HepG2 (cell line): ENCODE results near the gene PYDC2. TPM values are rescaled to one million over a fixed set of nuclear protein-coding genes. Genes with fewer than 3 reads are reported as not detected.

Experiments used
- ATAC-seq: fragments of 200-7000 bp; cut with Tn5 transposase; 3 replicates; pipeline ENCODE4 v1.9.1; 2020; ENCODE audit warnings: mild to moderate bottlenecking, moderate library complexity
- BruUV-seq: library from RNA; stranded (reverse); fragments of 400-500 nt; replicated peaks from 2 replicates; lab custom pipeline; 2021; lab: Mats Ljungman, UMichigan
- CTCF ChIA-PET: fragments of 300-600 bp; formaldehyde crosslinking; extraction: SDS; loops from one replicate; lab custom pipeline; 2021; ENCODE audit warnings: low total read pairs, inconsistent platforms, low intra/inter-chr PET ratio; lab: Yijun Ruan, JAX
- POLR2A ChIA-PET: fragments of 350-600 bp; sonication (Branson Sonifier 250); formaldehyde crosslinking; loops from one replicate; lab custom pipeline; 2020; ENCODE audit warnings: antibody characterized with exemption, inconsistent platforms; lab: Yijun Ruan, JAX
- DNase-seq: peaks from one replicate; pipeline ENCODE4 v3.0.0-alpha.2; 2015; ENCODE audit warnings: low spot score
- FAIRE-seq: peaks from 3 replicates; lab custom pipeline; 2011; peaks lifted over from hg19 to GRCh38; lab: Jason Lieb, UNC
- H2AFZ ChIP-seq: one replicate; pipeline ENCODE4 v1.6.1; 2011; ENCODE audit warnings: low read length, inconsistent platforms
- H3K27ac ChIP-seq: fragments of 300-600 bp; 3 replicates; pipeline ENCODE4 v1.8.0; 2011; ENCODE audit warnings: mixed run types, mild to moderate bottlenecking, mixed read lengths, low read length, inconsistent platforms; ENCODE audit not compliant: insufficient read depth; ENCODE audit errors: extremely low read length
- H3K27me3 ChIP-seq, 2 experiments: fragments of 200-600 bp in 1 of 2; 2 replicates in 1 of 2; 3 replicates in 1 of 2; pipeline versions ENCODE4 v1.6.0 to v1.8.0; 2011; ENCODE audit warnings: low read length in 2 of 2, mild to moderate bottlenecking in 2 of 2, moderate library complexity in 2 of 2, inconsistent platforms in 1 of 2; ENCODE audit not compliant: insufficient read depth in 2 of 2, control insufficient read depth in 1 of 2
- H3K36me3 ChIP-seq, 2 experiments: fragments of 200-600 bp in 1 of 2; replicated peaks in 1 of 2; 2 replicates in 1 of 2; 3 replicates in 1 of 2; pipeline versions ENCODE4 v1.5.1 to v1.8.0; 2011; ENCODE audit warnings: low read length in 2 of 2, inconsistent platforms in 1 of 2; ENCODE audit not compliant: insufficient read depth in 2 of 2, control insufficient read depth in 1 of 2
- H3K4me1 ChIP-seq: 2 replicates; pipeline ENCODE4 v1.5.1; 2012; ENCODE audit warnings: low read length, inconsistent platforms; ENCODE audit not compliant: insufficient read depth
- H3K4me2 ChIP-seq: 2 replicates; pipeline ENCODE4 v1.6.0; 2011; ENCODE audit warnings: low read depth, low read length, inconsistent platforms
- H3K4me3 ChIP-seq, 3 experiments: fragments of 200-600 bp in 1 of 3; sonication (generic), shearing (Covaris generic) in 1 of 3; replicated peaks in 1 of 3; 2 replicates each; pipeline ENCODE4 v1.5.1; 2011 to 2016; ENCODE audit warnings: low read length in 3 of 3, inconsistent platforms in 2 of 3, low read depth in 2 of 3, mild to moderate bottlenecking in 2 of 3, control low read depth in 1 of 3, mixed read lengths in 1 of 3; ENCODE audit not compliant: insufficient read depth in 1 of 3
- H3K79me2 ChIP-seq: one replicate; pipeline ENCODE4 v1.6.1; 2011; ENCODE audit warnings: low read length, inconsistent platforms; ENCODE audit not compliant: insufficient read depth
- H3K9ac ChIP-seq: 2 replicates; pipeline ENCODE4 v1.6.0; 2011; ENCODE audit warnings: mild to moderate bottlenecking, low read depth, low read length, inconsistent platforms; ENCODE audit not compliant: insufficient read depth
- H3K9me3 ChIP-seq: 2 replicates; pipeline ENCODE4 v1.5.1; 2012; ENCODE audit warnings: mild to moderate bottlenecking, low read length
- H4K20me1 ChIP-seq: 2 replicates; pipeline ENCODE4 v1.6.0; 2011; ENCODE audit warnings: inconsistent platforms, mild to moderate bottlenecking, low read length, moderate library complexity; ENCODE audit not compliant: insufficient read depth
- ATF3 ChIP-seq: sonication (generic); formaldehyde crosslinking; IDR thresholded peaks from 2 replicates; pipeline ENCODE4 v1.4.0; 2020; ENCODE audit warnings: missing genetic modification reagents
- DRAP1 ChIP-seq: IDR thresholded peaks from 2 replicates; pipeline ENCODE4 v1.6.1; 2016; ENCODE audit warnings: missing genetic modification reagents, missing compliant biosample characterization
- FUBP1 ChIP-seq: sonication (generic); formaldehyde crosslinking; IDR thresholded peaks from 2 replicates; pipeline ENCODE4 v1.5.1; 2020; ENCODE audit warnings: missing genetic modification reagents, mild to moderate bottlenecking, borderline replicate concordance
- HIC2 ChIP-seq: sonication (generic); formaldehyde crosslinking; IDR thresholded peaks from 2 replicates; pipeline ENCODE4 v1.9.0; 2022; ENCODE audit warnings: low read depth, missing genetic modification reagents
- HNRNPL ChIP-seq: fragments of 200-400 bp; formaldehyde crosslinking; IDR thresholded peaks from 2 replicates; pipeline ENCODE4 v1.6.1; 2017; ENCODE audit warnings: mild to moderate bottlenecking, low read depth, low read length
- KDM4B ChIP-seq: sonication (generic); formaldehyde crosslinking; IDR thresholded peaks from 2 replicates; pipeline ENCODE4 v1.4.0; 2020; ENCODE audit warnings: missing genetic modification reagents
- KLF6 ChIP-seq: IDR thresholded peaks from 2 replicates; pipeline ENCODE4 v1.8.0; 2016; ENCODE audit warnings: missing biosample characterization, missing genetic modification reagents
- NCOA1 ChIP-seq: sonication (generic); formaldehyde crosslinking; IDR thresholded peaks from 2 replicates; pipeline ENCODE4 v1.9.0; 2021; ENCODE audit warnings: missing genetic modification reagents
- RARA ChIP-seq: IDR thresholded peaks from 2 replicates; pipeline ENCODE4 v1.6.1; 2016; ENCODE audit warnings: missing genetic modification reagents, missing compliant biosample characterization
- SRSF1 ChIP-seq: fragments of 200-400 bp; formaldehyde crosslinking; optimal IDR thresholded peaks from 2 replicates; pipeline ENCODE3; 2017; ENCODE audit warnings: mild to moderate bottlenecking, low read depth, low read length, moderate library complexity
- SRSF9 ChIP-seq: fragments of 200-400 bp; formaldehyde crosslinking; IDR thresholded peaks from 2 replicates; pipeline ENCODE4 v1.6.1; 2018; ENCODE audit warnings: borderline replicate concordance, mild to moderate bottlenecking, low read depth, low read length; ENCODE audit not compliant: insufficient read depth, poor library complexity, severe bottlenecking
- SRY ChIP-seq: sonication (generic); formaldehyde crosslinking; IDR thresholded peaks from 2 replicates; pipeline ENCODE4 v1.8.0; 2022; ENCODE audit warnings: mild to moderate bottlenecking, missing genetic modification reagents
- WIZ ChIP-seq: sonication (generic); formaldehyde crosslinking; IDR thresholded peaks from 2 replicates; pipeline ENCODE4 v1.5.1; 2020; ENCODE audit warnings: mild to moderate bottlenecking, missing genetic modification reagents
- ZBTB42 ChIP-seq: sonication (generic); formaldehyde crosslinking; IDR thresholded peaks from 2 replicates; pipeline ENCODE4 v1.5.0; 2020; ENCODE audit warnings: mild to moderate bottlenecking, missing genetic modification reagents
- ZNF20 ChIP-seq: sonication (generic); formaldehyde crosslinking; IDR thresholded peaks from 2 replicates; pipeline ENCODE4 v1.4.0; 2020; ENCODE audit warnings: mild to moderate bottlenecking, moderate library complexity, missing genetic modification reagents
- ZNF567 ChIP-seq: sonication (generic); formaldehyde crosslinking; IDR thresholded peaks from 2 replicates; pipeline ENCODE4 v1.8.1; 2023; ENCODE audit warnings: mild to moderate bottlenecking, missing genetic modification reagents, borderline replicate concordance
- ZNF770 ChIP-seq: sonication (generic); formaldehyde crosslinking; IDR thresholded peaks from 2 replicates; pipeline ENCODE4 v1.5.0; 2020; ENCODE audit warnings: mild to moderate bottlenecking, missing genetic modification reagents
- WGBS: methylation state at CpG from one replicate; pipeline ENCODE4 v1.1.6; 2017; ENCODE audit warnings: low lambda C conversion rate; 5-methylcytosine and 5-hydroxymethylcytosine counted together
- in situ Hi-C: cut with HindIII; loops from 2 replicates; pipeline ENCODE4 v1.10.0; 2017; ENCODE audit warnings: low pct_unique_long_range_greater_than_20kb; ENCODE audit not compliant: extremely low pct_ligation_motif_present
- intact Hi-C: fragments of 100-400 bp; cut with micrococcal nuclease; formaldehyde crosslinking; loops from one replicate; pipeline ENCODE4 v1.10.0; 2022; ENCODE audit not compliant: unreplicated experiment
- polyA plus RNA-seq, 8 experiments: library from polyadenylated mRNA; depleted of rRNA in 3 of 8; stranded (reverse) in 7 of 8; unstranded in 1 of 8; fragments of >200 nt; fragmentation: Illumina TruSeq in 4 of 8; extraction: Trizol in 4 of 8; gene quantifications; 2 replicates each; pipeline versions ENCODE4 v1.2.1 to v1.2.3, GENCODE V29; 2011 to 2016; ENCODE audit warnings: low read depth in 4 of 8, missing spikeins in 1 of 8, mixed read lengths in 1 of 8; ENCODE audit not compliant: insufficient read depth in 1 of 8
- total RNA-seq, 5 experiments: library from RNA; depleted of rRNA; stranded (reverse); fragments of >200 nt; fragmentation: Illumina TruSeq; extraction: Trizol; gene quantifications; 2 replicates each; pipeline ENCODE4 v1.2.3, GENCODE V29; 2016; ENCODE audit warnings: low read depth in 1 of 5

Gene PYDC2
- total and polyA plus RNA-seq, 2 of the 13 experiments (the other 11 are each of a cell fraction or from before 2014, with no cell fraction given) = not detected

- TF ChIP-seq HNRNPL (no peak), ATF3 (CRISPR knock-in tag) (no peak), WIZ (CRISPR knock-in tag) (no peak), KLF6 (no peak)
Measured at GRCh38 chr3:191441687-191442086, 19.3 kb upstream of the PYDC2 start (continued).

- intact Hi-C loops (no loop called here), in situ Hi-C loops (no loop called here)
- DNase-seq (no peak), ATAC-seq (no peak), FAIRE-seq (no peak)
- Histone ChIP-seq H3K79me2 (no peaks in the 10 kb centered on the region), H3K4me2 (no peak overlapping the region), H2AFZ (no peak overlapping the region), H3K27me3 (no peaks in the 10 kb centered on the region), H3K4me3 (no peak overlapping the region), H3K9me3 (no peaks in the 10 kb centered on the region), H4K20me1 (no peaks in the 10 kb centered on the region), H3K9ac (no peak overlapping the region), H3K4me1 (no peaks in the 10 kb centered on the region), H3K27ac (no peak overlapping the region), H3K36me3 (no peaks in the 10 kb centered on the region)
- CTCF ChIA-PET = no interaction called here
- WGBS = 13% methylated on average over 3 of the region's 3 CpGs
- BruUV-seq = no TSS peak
- POLR2A ChIA-PET = no interaction called here
- TF ChIP-seq RARA (CRISPR knock-in tag) (no peak), NCOA1 (CRISPR knock-in tag) (no peak), ZNF770 (no peak), SRSF9 (no peak), HIC2 (CRISPR knock-in tag) (no peak), ZBTB42 (CRISPR knock-in tag) (no peak), FUBP1 (CRISPR knock-in tag) (no peak), KDM4B (no peak), ZNF567 (CRISPR knock-in tag) (no peak), ZNF20 (CRISPR knock-in tag) (no peak), SRY (no peak), DRAP1 (CRISPR knock-in tag) (no peak), SRSF1 (no peak)
Measured at GRCh38 chr3:191444569-191444968, 16.4 kb upstream of the PYDC2 start.
